ENCODE results near the gene TEX26. TPM values are rescaled to one million over a fixed set of nuclear protein-coding genes. Genes with fewer than 3 reads are reported as not detected.

TEX26 gene
- polyA plus RNA-seq, 3 donors = not detected

GRCh38 chr13:31000889-31001288 is 68.4 kb downstream of the TEX26 start:
- no peaks in the 10 kb centered on the region for H3K36me3 ChIP-seq (replicated peaks in 1 of 2; ENCODE audit: control insufficient read depth in 1 of 2, insufficient read depth in 2 of 2, low read length in 2 of 2)
- H4K20me1 ChIP-seq (ENCODE audit: insufficient read depth, low read length) = no peaks in the 10 kb centered on the region
- H3K4me2 ChIP-seq (replicated peaks; ENCODE audit: extremely low read depth, low read length, poor library complexity, severe bottlenecking) = no peak overlapping the region
- no peaks in the 10 kb centered on the region for H3K4me1 ChIP-seq (ENCODE audit: control insufficient read depth in 1 of 2, insufficient read depth in 2 of 2, low read length in 2 of 2)
- peaks cover 0 to 2% (median 0%) of the 10 kb centered on the region in 7 donors for H3K9me3 Mint-ChIP-seq
- H3K27ac ChIP-seq (ENCODE audit: low read depth in 1 of 2, low read length in 2 of 2) = no peak overlapping the region
- H3K4me1 Mint-ChIP-seq = no peaks in the 10 kb centered on the region
- no peaks in the 10 kb centered on the region for H3K27me3 ChIP-seq (ENCODE audit: control insufficient read depth in 2 of 2, insufficient read depth in 2 of 2, low read length in 2 of 2)
- H3K36me3 Mint-ChIP-seq = no peaks in the 10 kb centered on the region
- H3K27me3 Mint-ChIP-seq (ENCODE audit: low read depth in 3 of 3) = peaks cover 6 to 14% (median 13%) of the 10 kb centered on the region in 3 donors
- intact Hi-C loops (cut with micrococcal nuclease) = no loop called here
- H2AFZ ChIP-seq (ENCODE audit: insufficient read depth, low read depth, low read length, poor library complexity, severe bottlenecking) = no peak overlapping the region
- H3K9ac ChIP-seq (ENCODE audit: insufficient read depth, low read length, poor library complexity, severe bottlenecking) = no peak overlapping the region
- no peak overlapping the region for H3K4me3 Mint-ChIP-seq
- no peak for DNase-seq
- 56% methylated on average over 3 of the region's 3 CpGs for WGBS (ENCODE audit: insufficient coverage)
- H3K79me2 ChIP-seq (ENCODE audit: insufficient read depth, low read length) = no peaks in the 10 kb centered on the region
- no peaks in the 10 kb centered on the region for H3K9me3 ChIP-seq (replicated peaks in 1 of 2; ENCODE audit: control insufficient read depth in 1 of 2, insufficient read depth in 1 of 2, low read length in 2 of 2)
- no peak for TF ChIP-seq CTCF (IDR thresholded peaks at IDR 0.05)
- no peak overlapping the region for H3K4me3 ChIP-seq (replicated peaks in 1 of 3; ENCODE audit: low read depth in 2 of 3, low read length in 3 of 3)
- no peak overlapping the region for H3K27ac Mint-ChIP-seq

- no peak overlapping the region for H3K27ac ChIP-seq (ENCODE audit: low read depth in 1 of 2, low read length in 2 of 2)
- H3K4me3 ChIP-seq (replicated peaks in 1 of 3; ENCODE audit: low read depth in 2 of 3, low read length in 3 of 3) = no peak overlapping the region
- no peak overlapping the region for H3K9ac ChIP-seq (ENCODE audit: insufficient read depth, low read length, poor library complexity, severe bottlenecking)
- Mint-ChIP-seq H3K4me1 (no peaks in the 10 kb centered on the region), H3K27ac (no peak overlapping the region), H3K9me3 (peaks cover 0 to 2% (median 0%) of the 10 kb centered on the region in 7 donors), H3K27me3 (ENCODE audit: low read depth in 3 of 3) (peaks cover 6 to 18% (median 11%) of the 10 kb centered on the region in 3 donors), H3K4me3 (no peak overlapping the region), H3K36me3 (no peaks in the 10 kb centered on the region)
- H4K20me1 ChIP-seq (ENCODE audit: insufficient read depth, low read length) = no peaks in the 10 kb centered on the region
- no peak overlapping the region for H3K4me2 ChIP-seq (replicated peaks; ENCODE audit: extremely low read depth, low read length, poor library complexity, severe bottlenecking)
- WGBS (ENCODE audit: insufficient coverage) = no CpG with 5 or more reads among the region's 2 CpGs
- DNase-seq = no peak
- H3K79me2 ChIP-seq (ENCODE audit: insufficient read depth, low read length) = no peaks in the 10 kb centered on the region
- no peak for TF ChIP-seq CTCF (IDR thresholded peaks at IDR 0.05)
- H3K27me3 ChIP-seq (ENCODE audit: control insufficient read depth in 2 of 2, insufficient read depth in 2 of 2, low read length in 2 of 2) = no peaks in the 10 kb centered on the region
- H3K4me1 ChIP-seq (ENCODE audit: control insufficient read depth in 1 of 2, insufficient read depth in 2 of 2, low read length in 2 of 2) = no peaks in the 10 kb centered on the region
- no peaks in the 10 kb centered on the region for H3K9me3 ChIP-seq (replicated peaks in 1 of 2; ENCODE audit: control insufficient read depth in 1 of 2, insufficient read depth in 1 of 2, low read length in 2 of 2)
- intact Hi-C loops (cut with micrococcal nuclease) = no loop called here
- no peaks in the 10 kb centered on the region for H3K36me3 ChIP-seq (replicated peaks in 1 of 2; ENCODE audit: control insufficient read depth in 1 of 2, insufficient read depth in 2 of 2, low read length in 2 of 2)
- no peak overlapping the region for H2AFZ ChIP-seq (ENCODE audit: insufficient read depth, low read depth, low read length, poor library complexity, severe bottlenecking)
Measured at GRCh38 chr13:31001647-31002046, 69.2 kb downstream of the TEX26 start.

Measured in CD14-positive monocyte (primary cell).